Suppressor macrophage (primary cell): Measurements from ENCODE around the gene PPP2R2D.
"Not testable (repeated sequence)": the region's sequence is repeated elsewhere in the genome, so short reads cannot be mapped to it uniquely, and the experiment has no call there.

ENCODE experiments used
- DNase-seq, 4 experiments: peaks; one replicate each; pipeline ENCODE4 v3.0.0-alpha.2; 2020 to 2022

The PPP2R2D gene

GRCh38 chr10:131868436-131868835, 32.4 kb upstream of the PPP2R2D start:
- no peak for DNase-seq

- no peak for DNase-seq
Observed at GRCh38 chr10:131869344-131869743, 31.5 kb upstream of the PPP2R2D start.

GRCh38 chr10:131870411-131870810, 30.4 kb upstream of the PPP2R2D start:
- no peak for DNase-seq

DNA sequence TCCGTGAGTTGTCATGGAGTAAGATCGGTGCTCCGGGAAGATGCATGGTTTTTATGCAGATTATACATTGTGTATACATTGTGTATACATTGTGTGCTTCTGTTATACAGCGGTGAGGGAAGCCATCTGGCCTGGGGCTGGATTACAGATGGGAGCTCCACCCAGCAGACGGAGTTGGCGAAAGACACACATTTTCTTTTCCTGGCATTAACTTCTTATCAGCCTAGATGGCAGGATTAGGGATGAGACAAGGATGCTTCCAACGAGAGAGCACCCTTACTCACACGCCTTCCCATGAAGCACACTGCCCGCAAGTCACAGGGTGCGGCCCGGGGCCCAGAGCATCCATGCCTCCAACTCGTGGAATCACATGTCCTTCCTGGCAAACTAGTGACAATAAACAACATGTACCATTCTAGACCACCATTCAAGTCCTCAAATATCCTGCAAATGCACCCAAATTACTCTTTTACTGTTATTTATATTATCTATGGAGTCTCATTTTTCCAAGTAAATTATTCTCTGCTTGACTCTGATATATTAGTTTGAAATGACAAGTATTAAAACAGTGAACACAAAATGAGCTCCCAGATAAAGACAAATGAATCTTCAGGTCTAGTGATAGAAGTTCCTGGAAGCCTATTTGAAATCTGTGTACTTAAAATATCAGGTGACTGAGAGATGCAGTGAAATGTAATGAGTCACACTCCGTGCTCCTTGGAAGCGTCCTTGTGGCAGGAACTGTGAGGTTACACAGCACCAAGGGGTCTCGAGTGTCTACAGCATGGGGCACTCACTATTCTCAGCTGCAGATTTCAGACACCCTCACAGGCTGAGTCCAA, 29.8 kb upstream of the PPP2R2D start:
- DNase-seq = no peak

DNA sequence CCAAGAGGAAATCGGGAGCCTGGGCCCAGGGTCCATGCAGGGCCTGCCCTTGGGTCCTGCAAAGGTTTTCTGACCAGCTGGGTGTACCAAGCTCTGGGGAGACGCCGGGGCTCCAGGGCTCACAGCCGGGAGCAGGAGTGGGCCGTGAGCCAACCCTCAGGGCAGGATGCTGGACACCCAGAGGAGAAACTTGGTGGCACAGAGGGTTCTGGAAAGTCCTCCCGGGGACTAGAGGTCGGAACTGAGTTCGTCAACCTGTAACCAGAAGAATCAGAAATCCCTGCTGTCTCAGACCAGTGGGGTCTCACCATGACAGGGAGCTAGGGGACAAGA, 29.2 kb upstream of the PPP2R2D start:
- DNase-seq = no peak

DNA sequence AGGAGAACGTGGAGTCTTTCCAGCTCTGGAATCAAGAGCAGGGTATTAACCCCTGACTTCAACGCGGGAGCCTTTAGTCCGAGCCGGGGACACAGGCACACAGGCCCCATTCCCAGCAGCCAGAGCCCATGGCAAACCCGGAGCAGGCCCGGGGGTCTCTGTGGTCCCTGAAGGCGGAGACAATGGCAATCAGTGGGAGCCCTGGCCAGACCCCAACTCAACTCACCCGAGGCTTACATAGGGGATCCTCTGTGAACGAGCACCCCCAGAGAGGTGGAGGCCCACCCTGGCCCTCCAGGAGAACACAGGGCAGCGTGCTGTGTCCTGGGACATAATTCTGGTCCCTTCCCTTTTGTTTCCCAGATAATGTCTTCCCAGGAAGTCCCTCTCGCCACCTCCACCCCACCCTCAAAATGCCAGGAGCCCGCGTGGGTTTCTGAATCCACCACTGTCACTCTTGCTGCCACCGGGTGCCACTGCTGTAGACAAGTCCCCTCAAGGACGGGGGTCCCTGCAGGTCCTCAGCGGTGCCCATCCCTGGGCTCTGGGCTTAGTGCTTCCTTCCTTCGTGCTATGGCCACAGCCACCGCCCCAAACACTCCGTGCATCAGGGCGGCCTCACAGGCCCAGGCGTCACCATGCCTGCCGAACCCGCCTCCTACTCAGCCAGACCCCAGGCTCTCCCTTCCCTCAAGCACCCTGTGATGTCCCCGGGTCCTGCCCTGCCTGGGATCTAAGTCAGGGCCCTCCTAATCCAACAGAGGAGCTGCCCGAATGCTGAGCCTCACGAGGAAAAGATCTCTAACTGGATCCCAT, 28.6 kb upstream of the PPP2R2D start:
- no peak for DNase-seq

GRCh38 chr10:131872827-131873375, 27.9 kb upstream of the PPP2R2D start:
- DNase-seq = no peak

- DNase-seq = peak; percentile 89 to 94 (median 90)
Observed at GRCh38 chr10:131874991-131875451, 25.8 kb upstream of the PPP2R2D start.

DNA sequence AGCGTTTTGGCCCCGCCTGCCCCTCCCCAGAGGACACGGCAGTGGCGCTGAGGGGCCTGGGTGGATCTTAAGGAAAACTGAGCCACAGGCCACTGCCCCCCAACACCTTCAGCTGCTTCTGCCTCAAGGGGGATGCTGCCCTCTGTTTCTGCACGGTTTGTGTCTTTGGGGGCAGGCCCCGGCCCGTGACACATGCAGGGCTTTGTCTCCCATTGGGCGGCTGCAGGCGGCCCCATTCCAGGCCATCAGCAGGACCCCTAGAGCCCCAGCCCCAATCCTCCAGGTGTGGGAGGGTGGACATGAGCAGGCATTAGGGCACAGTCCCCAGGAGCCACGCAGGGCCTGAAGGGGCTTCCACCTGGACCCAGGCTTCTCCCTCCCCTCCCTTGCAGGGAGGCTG, 25.3 kb upstream of the PPP2R2D start:
- no peak for DNase-seq

DNA sequence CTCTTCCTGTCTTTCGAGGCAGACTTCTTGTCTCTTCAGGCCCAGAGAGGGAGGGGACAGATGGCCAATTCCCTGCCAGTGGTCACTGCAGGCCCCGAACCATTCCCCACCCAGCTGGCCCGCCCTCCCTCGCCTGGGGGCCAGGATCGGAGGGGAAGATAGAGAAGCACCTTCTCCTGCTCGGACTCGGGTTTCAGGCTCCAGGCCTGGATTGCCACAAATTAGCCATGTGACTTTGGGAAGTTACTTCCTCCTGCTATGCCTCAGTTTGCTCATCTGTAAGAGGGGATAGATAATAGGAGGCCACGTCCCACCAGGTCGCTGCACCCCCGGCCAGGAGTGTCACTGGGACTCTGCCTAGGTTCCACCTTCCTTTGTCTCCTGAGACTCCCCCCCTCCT, 24.8 kb upstream of the PPP2R2D start:
- no peak for DNase-seq

DNA sequence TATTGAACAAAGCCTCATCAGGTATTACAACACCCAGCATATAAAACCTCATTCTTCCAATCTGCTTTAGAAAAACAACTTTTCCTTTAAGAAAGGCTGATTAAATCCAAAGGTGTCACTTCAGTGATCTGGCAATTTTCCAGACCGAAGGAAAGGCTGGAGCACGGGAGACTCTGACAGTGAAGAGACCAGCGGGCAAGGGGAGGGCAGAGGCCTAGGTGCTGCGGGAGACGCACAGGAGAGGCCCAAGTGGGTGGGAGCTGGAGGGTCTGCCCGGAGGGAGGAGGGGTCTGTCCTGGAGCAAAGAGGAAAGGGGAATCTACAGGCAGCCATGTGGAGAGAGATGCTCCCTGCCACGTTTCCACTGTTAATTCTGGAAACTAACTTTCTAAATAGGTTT, 24.3 kb upstream of the PPP2R2D start:
- DNase-seq = no peak

DNA sequence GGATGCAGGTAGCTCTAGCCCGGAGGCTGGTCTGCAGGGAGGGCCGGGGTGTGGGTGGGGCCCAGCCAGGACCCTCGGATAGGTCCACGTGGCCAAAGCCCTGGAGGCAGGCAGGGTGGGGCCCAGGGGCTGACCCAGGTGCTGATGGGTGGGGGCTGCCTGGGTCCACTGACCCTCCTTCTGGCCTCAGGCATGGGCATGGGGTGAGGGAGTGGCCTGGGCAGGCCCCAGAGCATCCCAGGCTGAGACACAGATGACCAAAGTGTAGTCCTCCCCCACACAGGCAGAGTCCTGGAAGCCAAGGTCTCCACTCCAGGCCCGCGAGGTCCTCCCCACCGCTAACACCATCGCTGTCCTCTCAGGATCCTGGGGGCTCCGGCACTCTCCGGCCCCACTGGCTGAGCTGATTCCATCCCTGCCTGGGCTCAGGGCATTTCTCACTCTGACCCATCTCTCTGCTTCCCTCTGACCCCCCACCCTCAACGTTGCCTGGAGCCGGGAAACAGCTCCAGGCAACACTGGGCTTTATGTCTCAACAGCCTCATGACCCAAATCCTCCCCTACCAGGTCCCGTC, 20.7 kb upstream of the PPP2R2D start:
- no peak for DNase-seq

DNA sequence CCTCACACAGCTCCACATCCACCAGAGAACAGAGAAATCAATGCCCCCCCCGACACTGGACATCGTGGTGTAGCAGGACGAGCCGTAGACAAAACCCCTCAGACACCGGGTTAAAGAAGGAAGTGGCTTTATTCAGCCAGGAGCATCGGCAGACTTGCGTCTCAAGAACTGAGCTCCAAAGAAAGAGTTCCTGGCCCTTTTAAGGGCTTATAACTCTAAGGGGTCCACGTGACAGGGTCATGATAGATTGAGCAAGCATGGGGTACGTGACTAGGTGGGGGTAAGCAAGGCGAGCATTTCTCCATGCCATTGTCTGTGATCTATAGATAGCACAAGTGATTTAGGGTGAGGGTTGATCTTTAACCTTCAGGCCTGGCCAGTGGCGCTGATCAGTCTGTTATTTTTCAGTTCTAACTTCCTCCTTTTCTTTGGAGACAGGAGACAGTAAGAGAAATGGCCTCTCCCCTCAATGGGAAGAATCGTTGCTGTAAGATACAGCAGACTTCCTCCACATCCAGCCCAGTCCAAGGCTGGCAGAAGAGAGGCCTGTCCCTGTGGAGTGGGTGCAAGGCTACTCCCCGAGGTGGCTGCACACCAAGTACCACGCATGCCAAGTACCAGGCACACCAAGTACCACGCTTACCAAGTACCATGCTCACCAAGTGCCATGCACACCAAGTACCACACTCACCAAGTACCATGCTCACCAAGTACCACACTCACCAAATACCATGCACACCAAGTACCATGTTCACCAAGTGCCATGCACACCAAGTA, 19.5 kb upstream of the PPP2R2D start:
- DNase-seq = no peak

GRCh38 chr10:131882151-131882550, 18.7 kb upstream of the PPP2R2D start:
- DNase-seq = no peak

DNA sequence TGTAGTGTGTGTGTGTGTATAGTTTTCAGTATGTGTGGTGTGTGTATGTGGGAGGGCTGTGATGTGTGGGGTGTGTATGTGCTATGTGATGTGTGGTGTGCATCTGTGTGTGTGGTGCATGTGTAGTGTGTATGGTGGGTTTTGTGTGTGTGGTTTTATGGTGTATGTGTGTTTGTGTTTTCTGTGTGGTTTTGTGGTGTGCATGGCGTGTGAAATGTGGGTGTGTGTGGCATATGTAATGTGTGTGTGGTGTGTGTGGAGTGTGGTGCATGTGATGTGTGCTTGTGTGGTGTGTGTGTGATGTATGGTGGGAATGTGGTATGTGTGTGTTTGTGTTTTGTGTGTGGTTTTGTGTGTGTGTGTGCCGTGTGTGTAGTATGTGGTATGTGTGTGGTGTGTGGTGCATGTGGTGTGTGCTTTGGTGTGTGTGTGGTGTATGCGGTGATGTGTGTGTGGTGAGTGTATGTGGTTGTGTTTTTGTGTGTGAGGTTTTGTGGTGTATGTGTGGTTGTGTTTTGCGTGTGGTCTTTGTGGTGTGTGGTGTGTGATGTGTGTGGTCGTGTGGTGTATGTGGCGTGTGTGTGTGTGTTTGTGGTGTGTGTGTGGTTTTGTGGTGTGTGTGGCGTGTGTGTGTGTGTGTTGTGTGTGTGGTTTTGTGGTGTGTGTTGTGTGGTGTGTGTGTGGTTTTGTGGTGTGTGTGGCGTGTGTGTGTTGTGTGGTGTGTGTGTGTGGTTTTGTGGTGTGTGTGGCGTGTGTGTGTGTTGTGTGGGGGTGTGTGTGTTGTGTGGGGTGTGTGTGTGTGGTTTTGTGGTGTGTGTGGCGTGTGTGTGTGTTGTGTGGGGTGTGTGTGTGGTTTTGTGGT, 18.0 kb upstream of the PPP2R2D start:
- no peak for DNase-seq

DNA sequence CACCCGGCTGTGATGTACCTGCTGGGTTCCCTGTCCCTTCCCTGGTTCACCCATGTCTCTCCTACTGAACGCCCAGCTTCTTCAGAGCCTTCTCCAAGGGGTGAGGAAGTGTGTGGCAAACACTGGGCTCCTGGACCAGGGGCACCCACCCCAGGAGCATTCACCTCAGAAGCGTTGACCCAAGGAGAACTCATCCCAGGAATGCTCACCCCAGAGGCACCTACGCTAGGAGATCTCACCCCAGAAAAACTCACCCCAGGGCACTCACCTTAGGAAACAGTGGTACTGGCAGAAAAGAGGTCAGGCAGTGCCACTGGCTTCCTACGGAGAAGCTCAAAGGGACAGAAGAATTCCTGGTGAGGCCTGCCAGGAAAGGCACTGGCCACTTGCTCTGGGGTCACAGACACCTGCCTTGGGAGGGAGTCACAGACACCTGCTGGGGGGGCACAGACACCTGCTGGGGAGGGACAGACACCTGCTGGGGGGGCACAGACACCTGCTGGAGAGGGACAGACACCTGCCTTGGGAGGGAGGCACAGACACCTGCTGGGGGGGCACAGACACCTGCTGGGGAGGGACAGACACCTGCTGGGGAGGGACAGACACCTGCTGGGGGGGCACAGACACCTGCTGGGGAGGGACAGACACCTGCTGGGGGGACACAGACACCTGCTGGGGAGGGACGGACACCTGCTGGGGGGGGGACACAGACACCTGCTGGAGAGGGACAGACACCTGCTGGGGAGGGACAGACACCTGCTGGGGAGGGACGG, 17.0 kb upstream of the PPP2R2D start:
- not testable (repeated sequence) for DNase-seq

DNA sequence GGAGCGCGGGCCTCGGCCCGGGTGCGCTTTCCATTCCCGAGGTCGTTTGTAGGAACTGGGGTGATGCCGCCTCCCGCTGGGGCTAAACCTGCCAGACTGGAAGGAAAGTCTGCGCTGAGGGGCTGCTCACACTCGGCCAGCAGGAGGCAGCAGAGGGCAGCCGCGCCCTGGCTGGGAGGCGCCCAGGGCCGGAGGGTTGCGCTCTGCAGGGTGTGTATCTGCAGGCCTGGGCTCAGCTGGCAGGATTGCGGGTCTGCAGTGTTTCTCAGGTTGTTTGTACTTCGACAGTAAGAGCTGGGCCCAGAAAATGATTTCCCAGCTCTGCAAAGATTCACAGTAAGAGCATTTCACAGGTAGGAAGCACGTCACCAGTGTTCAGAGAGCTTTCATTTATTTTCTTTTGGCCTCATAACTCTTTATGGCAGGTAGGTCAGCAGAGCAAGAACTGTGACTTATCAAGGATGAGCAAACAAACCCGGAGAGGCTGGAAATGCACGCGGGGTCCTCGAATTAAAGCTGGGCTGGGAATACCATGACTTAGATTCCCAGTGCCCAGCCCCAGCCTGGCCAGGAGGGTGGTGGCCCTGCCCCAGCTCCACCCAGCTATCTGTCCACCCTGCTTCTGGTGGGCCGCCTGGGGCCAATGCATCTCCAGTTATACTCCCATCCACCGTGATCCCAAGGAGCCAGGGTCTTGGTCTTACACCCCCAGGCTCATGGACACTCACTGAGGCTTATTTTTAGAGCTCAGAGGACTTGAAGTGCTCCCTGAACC, 15.2 kb upstream of the PPP2R2D start:
- DNase-seq = peak; percentile 78 to 90 (median 88)

DNA sequence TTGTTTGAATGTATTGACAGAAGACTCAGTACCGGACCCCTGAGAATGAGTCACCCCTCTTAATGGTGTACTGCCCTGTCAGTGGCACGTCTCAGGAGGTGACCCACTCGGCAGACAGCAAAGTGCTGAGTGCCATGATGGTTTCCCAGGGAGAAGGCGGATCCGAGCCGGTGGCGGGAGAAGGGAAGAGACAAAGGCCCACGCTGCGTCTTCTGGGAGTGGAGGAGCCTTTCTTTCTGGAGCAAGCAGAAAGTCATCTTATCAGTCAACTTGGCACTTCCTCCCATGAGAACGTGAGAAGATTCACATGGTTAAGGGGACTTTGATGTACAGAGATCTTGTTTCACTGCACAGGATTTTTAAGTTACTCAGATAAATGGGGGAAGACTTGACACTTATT, 14.6 kb upstream of the PPP2R2D start:
- no peak for DNase-seq

DNA sequence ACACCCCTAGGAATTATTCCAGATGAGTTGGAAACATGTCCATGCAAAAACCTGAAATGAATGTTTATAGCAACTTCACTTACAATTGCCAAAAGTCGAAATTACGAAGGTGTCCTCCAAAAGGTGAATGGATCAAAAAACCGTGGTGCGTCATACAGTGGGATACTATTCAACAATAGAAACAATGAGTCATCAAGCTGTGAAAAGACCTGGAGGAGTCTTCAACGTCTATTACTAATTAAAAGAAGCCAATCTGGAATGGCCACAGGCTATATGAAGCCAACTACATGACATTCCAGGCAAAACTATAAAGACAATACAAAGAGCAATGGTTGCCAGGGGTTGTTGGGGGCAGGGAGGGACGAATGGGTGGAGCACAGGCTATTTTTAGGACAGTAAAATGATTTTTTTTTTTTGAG, 12.6 kb upstream of the PPP2R2D start:
- DNase-seq = no peak

DNA sequence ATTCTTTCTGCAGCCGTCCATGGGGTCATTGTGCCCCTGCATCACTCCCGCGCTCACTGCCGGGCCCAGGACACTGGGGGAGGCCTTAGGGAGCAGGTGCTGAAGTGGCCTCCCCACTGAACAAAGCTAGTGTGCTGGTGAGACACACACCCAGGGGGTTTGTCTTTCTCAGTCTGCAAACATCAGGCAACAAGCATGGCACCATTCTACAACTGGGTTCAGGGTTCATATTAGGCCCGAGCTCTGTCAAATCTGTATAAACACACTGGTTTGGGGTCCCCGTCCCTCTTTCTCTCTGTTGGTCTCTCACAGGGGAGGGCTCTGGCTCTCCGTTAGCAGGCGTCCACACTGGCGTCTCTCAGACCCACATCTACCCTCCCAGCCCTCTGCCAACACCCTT, 11.1 kb upstream of the PPP2R2D start:
- no peak for DNase-seq
